ENCODE results near the gene TNS4. TPM values are rescaled to one million over a fixed set of nuclear protein-coding genes. Genes with fewer than 3 reads are reported as not detected.

TNS4 gene
- total RNA-seq, 1 donor from 2014 or later = not detected

- H3K4me1 Mint-ChIP-seq = peaks cover 19% of the 10 kb centered on the region
- no peak for TF ChIP-seq EZH2 (IDR thresholded peaks at IDR 0.05)
- TF ChIP-seq CTCF (IDR thresholded peaks at IDR 0.05) = no peak
- H3K36me3 ChIP-seq = no peaks in the 10 kb centered on the region
- H3K9me3 ChIP-seq (ENCODE audit: low read depth) = no peaks in the 10 kb centered on the region
- H3K9me3 Mint-ChIP-seq = peaks cover 10% of the 10 kb centered on the region
- H3K4me1 ChIP-seq = peaks cover 7% of the 10 kb centered on the region
- peaks cover 5% of the 10 kb centered on the region for H3K27me3 Mint-ChIP-seq (ENCODE audit: insufficient read depth, low read depth)
- no peak overlapping the region for H3K4me3 Mint-ChIP-seq
- no peaks in the 10 kb centered on the region for H3K27me3 ChIP-seq
- H3F3A ChIP-seq (ENCODE audit: low read depth) = no peaks in the 10 kb centered on the region
- H2AFZ ChIP-seq (replicated peaks) = no peak overlapping the region
- H3K27ac Mint-ChIP-seq = no peak overlapping the region
- no peaks in the 10 kb centered on the region for H3K36me3 Mint-ChIP-seq
- DNase-seq (ENCODE audit: low spot score) = no peak
- H3K4me3 ChIP-seq = no peak overlapping the region
- no peak overlapping the region for H3K27ac ChIP-seq
- H4K20me1 ChIP-seq (ENCODE audit: low read depth) = no peaks in the 10 kb centered on the region
- no peak overlapping the region for H3K4me2 ChIP-seq
- no peak overlapping the region for H3K9ac ChIP-seq
- H3K79me2 ChIP-seq (ENCODE audit: low read depth) = no peaks in the 10 kb centered on the region
Observed at GRCh38 chr17:40430272-40431230, 70.9 kb downstream of the TNS4 start.

- Histone ChIP-seq H3K79me2 (ENCODE audit: low read depth) (no peaks in the 10 kb centered on the region), H3K9ac (no peak overlapping the region), H3K27me3 (no peaks in the 10 kb centered on the region), H2AFZ (replicated peaks) (no peak overlapping the region), H3K4me1 (peaks cover 13% of the 10 kb centered on the region), H3K4me2 (no peak overlapping the region), H3K36me3 (no peaks in the 10 kb centered on the region), H3F3A (ENCODE audit: low read depth) (peaks cover 12% of the 10 kb centered on the region), H3K27ac (no peak overlapping the region), H3K9me3 (ENCODE audit: low read depth) (no peaks in the 10 kb centered on the region), H3K4me3 (no peak overlapping the region), H4K20me1 (ENCODE audit: low read depth) (no peaks in the 10 kb centered on the region)
- Mint-ChIP-seq H3K27me3 (ENCODE audit: insufficient read depth, low read depth) (peaks cover 5% of the 10 kb centered on the region), H3K36me3 (no peaks in the 10 kb centered on the region), H3K27ac (no peak overlapping the region), H3K4me1 (peaks cover 17% of the 10 kb centered on the region), H3K9me3 (peaks cover 10% of the 10 kb centered on the region), H3K4me3 (no peak overlapping the region)
- no peak for DNase-seq (ENCODE audit: low spot score)
- TF ChIP-seq EZH2phosphoT487 (IDR thresholded peaks at IDR 0.05) (no peak), CTCF (IDR thresholded peaks at IDR 0.05) (no peak), EZH2 (IDR thresholded peaks at IDR 0.05) (no peak)
Observed at GRCh38 chr17:40427002-40427491, 74.4 kb downstream of the TNS4 start.

Other genes with a start within 250 kb of the TNS4 start
- 54.6 and 65.3 TPM in 2 replicates for gene CDC6, start 213.7 kb downstream of the TNS4 start, total RNA-seq (ENCODE audit: low replicate concordance)
- gene RARA, start 192.4 kb downstream of the TNS4 start, total RNA-seq (ENCODE audit: low replicate concordance) = 9.0 and 9.4 TPM in 2 replicates
- not detected in 2 replicates for gene GJD3, start 136.9 kb downstream of the TNS4 start, total RNA-seq (ENCODE audit: low replicate concordance)
- gene TOP2A, start 83.7 kb downstream of the TNS4 start, total RNA-seq (ENCODE audit: low replicate concordance) = 566 and 968 TPM in 2 replicates
- gene IGFBP4, start 58.2 kb downstream of the TNS4 start, total RNA-seq (ENCODE audit: low replicate concordance) = 14.4 and 20.3 TPM in 2 replicates
- gene CCR7, start 63.8 kb upstream of the TNS4 start, total RNA-seq (ENCODE audit: low replicate concordance) = 0.37 TPM in 1 of 2 replicates, not detected in the other
- 179 and 237 TPM in 2 replicates for gene SMARCE1, start 146.2 kb upstream of the TNS4 start, total RNA-seq (ENCODE audit: low replicate concordance)
- 0.39 and 2.8 TPM in 2 replicates for gene KRT222, start 163.6 kb upstream of the TNS4 start, total RNA-seq (ENCODE audit: low replicate concordance)
- not detected in 2 replicates for gene KRT24, start 202.1 kb upstream of the TNS4 start, total RNA-seq (ENCODE audit: low replicate concordance)